Measurements from ENCODE around the gene NAT10.
"Not testable (repeated sequence)": the region's sequence is repeated elsewhere in the genome, so short reads cannot be mapped to it uniquely, and the experiment has no call there.

The NAT10 gene

GRCh38 chr11:34166806-34167740 is 61.6 kb downstream of the NAT10 start:
- no peak for DNase-seq (ENCODE audit: low spot score)
- FAIRE-seq = no peak

- no peak for FAIRE-seq
- DNase-seq (ENCODE audit: low spot score) = no peak
Measured at GRCh38 chr11:34167961-34168360, 62.5 kb downstream of the NAT10 start.

DNA sequence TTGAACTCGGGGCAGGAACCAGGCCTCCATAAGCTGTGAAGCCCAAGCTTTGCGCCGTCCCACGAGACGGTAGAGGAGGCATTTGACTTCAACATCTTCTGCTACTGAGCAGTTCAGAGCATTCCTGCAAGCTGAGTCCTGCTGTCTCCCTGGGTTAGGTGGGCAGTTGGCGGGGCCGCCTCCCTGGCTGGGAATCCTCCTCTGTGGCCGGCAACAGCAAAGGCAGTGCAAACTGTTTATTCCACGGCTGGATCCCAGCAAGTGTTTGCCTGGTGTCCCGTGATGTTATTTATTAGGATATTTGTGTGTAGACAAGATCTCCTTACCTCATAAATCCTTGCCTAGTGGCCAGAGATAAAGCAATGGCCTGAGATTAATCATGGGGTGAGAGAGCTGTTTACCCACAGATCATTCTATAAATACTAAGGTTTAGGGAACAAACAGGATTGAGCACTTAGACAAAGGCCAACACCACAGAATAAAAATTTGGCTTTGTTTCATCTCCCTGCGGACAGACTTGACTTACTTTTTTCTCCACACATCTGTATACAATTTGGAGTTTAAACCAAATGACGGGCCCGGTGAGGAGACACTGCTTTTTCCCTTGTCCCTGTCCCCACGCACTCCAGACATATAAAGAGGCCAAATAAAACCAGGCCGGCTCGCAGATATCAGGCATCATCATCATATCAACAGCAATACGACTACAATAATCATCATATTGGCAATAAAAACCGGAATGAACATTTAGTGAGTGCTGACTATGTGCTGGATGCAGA is 63.4 kb downstream of the NAT10 start:
- FAIRE-seq (no peak), DNase-seq (ENCODE audit: low spot score) (no peak)

DNA sequence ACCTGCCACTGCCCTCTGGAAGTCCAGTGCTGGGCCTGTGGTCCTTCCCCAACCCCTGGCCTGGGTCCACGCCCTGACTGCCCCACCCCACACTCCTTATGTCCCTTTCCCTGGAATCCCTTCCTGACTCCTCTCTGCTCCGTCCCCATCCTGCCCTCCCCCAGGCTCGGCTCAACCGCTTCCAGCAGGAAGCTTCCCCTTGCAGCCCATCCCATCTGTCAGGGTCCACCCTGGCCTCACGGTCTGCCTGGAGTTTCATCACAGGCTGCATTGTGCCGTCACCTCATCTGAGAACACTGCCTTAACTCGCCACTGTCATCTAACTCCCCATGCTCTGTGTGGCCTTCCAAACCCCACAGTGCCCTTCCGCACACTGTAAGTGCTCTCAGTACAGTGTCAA is 64.3 kb downstream of the NAT10 start:
- FAIRE-seq (no peak), DNase-seq (ENCODE audit: low spot score) (no peak)

DNA sequence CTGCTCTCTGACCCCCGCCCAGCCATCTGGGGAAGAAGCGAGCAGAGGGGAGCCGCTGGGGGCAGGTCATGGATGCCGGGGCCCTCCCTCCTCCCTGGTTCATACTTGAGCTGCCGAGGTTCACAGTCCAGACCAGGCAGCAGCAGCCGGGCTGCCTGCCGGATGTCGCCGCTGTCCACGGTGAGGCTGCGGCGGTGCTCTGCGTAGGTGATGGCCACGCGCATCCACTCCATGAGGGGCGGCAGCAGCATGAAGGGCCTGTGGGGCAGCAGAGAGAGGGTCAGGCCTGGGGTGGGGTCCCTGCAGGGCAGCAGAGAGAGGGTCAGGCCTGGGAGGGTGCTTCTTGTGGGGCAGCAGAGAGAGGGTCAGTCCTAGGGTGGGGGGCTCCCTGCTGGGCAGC is 67.6 kb downstream of the NAT10 start:
- DNase-seq (ENCODE audit: low spot score) (no peak), FAIRE-seq (no peak)

DNA sequence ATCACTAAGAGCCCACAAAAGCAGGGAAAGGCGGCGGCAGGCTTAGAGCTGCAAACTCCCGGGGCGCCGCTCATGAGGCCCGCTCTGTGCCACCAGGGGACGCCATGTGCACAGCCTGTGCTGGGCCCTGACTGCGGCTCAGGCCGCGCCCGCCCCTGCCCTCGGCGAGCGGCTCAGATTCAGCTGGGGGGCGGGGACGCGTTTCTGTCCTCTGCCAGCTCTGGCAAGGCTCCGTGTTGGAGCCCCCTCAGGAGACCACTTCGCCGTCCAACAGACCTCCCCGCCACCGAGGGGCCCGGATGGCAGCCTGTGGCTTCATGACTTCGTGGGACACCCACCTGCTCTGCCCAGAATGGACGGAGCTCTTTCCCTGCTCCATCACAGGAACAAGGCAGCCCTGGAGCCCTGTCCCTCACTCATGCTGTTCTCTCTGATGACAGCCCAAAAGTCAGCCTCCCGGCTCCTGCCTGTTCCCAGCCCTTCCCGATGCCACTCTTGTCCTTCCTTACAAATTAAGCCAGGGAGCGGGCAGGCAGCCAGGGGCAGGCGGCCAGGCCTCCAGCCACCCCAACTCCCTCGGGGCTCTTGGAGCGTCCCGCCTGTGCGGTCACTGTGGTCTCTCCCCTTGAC is 69.1 kb downstream of the NAT10 start:
- peak; percentile 91 for DNase-seq (ENCODE audit: low spot score)
- FAIRE-seq = no peak

DNA sequence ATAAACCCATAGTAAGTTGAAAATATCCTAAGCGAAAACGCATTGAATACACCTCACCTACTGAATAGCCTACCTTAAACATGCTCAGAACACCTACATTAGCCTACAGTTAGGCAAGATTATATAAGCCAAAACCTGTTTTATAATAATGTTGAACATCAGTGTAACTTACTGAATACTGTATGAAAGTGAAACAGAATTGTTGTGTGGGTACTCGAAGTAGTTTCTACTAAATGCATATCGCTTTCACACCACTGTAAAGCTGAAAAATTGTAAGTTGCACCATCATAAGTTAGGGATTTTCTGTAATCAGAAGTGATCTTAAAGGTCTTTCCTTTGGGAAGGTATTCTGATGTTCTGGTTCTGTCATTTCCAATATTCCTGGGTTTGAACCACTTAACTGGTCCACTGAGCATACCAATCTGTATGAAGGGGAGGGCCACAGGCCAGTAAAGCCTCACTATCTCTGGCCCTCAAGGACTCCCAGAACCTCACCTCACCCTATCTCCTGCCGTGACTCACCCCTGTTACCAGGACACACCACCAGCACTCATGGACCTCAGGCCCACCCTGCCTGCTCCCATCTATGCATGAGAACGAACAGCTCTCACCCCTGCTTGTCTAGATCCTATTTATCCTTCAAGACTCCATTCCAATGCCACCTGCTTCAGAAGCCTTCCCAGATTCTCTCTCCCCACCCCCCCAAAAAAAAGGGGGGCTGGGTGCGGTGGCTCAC is 70.0 kb downstream of the NAT10 start:
- FAIRE-seq = no peak

GRCh38 chr11:34176751-34177209 is 71.4 kb downstream of the NAT10 start:
- FAIRE-seq (no peak), DNase-seq (ENCODE audit: low spot score) (no peak)

More for the DNA sequence above, 70.0 kb downstream of the NAT10 start:
- no peak for DNase-seq (ENCODE audit: low spot score)

GRCh38 chr11:34178209-34178821 is 72.9 kb downstream of the NAT10 start:
- FAIRE-seq (no peak), DNase-seq (ENCODE audit: low spot score) (no peak)

GRCh38 chr11:34179026-34179675 is 73.7 kb downstream of the NAT10 start:
- DNase-seq (ENCODE audit: low spot score) = no peak
- FAIRE-seq = no peak

- no peak for DNase-seq (ENCODE audit: low spot score)
- no peak for FAIRE-seq
Measured at GRCh38 chr11:34180040-34180813, 74.8 kb downstream of the NAT10 start.

DNA sequence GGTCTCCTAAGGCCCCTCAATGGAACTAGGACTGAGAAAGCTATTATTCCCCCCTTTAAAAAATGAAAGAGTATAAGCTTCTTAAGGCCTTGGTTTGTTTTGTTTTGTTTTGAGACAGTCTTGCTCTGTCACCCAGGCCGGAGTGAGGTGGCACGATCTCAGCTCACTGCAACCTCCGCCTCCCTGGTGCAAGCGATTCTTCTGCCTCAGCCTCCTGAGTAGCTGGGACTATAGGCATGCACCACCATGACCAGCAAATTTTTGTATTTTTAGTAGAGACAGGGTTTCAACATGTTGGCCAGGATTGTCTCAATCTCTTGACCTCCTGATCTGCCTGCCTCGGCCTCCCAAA is 75.4 kb downstream of the NAT10 start:
- FAIRE-seq; DNase-seq (ENCODE audit: low spot score): not testable (repeated sequence)

DNA sequence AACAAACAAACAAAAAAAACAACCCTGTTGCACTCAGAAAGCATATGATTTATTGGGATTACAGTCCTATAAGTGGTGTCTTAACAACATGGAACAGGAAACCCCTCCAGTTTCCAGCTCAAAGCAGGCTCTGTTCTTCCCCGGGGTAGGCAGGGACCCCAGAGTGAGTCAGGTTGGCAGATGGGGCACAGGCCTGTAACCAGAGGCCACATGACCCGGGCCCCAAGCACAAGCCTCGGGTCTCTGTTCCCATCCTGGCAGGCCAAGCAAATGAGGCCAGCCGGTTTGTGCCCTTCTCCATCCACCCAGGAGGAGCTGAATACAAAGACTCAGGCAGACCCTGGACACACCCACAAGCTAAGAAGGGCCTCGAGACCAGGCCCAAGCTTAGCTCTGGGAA is 75.8 kb downstream of the NAT10 start:
- DNase-seq (ENCODE audit: low spot score) = no peak
- no peak for FAIRE-seq

DNA sequence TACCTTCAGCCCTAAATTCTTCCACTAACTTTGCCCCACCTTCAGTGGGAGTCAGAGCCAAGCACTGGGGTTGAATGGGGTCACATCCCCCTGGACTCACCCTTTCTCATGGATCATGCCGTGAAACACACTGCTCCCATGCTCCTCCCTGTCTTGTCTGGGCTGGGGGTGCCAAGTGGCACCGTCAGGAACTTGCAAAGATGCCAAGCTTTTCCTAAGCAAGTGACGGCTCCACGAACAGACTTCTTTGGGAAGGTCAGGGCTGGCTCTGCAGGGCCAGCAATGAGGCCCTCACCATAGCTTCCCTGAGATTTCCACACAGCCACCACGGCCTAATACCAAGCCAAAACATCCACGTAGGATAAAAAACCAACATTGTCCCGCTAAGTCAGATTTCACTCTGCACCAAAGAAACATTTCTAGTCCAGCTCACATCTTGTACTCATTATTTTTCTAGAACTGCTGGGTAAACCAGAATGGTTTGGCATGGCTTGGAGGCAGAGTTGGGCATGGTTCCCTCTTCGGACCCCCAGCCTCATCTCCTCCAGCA is 76.5 kb downstream of the NAT10 start:
- FAIRE-seq (no peak), DNase-seq (ENCODE audit: low spot score) (no peak)

DNA sequence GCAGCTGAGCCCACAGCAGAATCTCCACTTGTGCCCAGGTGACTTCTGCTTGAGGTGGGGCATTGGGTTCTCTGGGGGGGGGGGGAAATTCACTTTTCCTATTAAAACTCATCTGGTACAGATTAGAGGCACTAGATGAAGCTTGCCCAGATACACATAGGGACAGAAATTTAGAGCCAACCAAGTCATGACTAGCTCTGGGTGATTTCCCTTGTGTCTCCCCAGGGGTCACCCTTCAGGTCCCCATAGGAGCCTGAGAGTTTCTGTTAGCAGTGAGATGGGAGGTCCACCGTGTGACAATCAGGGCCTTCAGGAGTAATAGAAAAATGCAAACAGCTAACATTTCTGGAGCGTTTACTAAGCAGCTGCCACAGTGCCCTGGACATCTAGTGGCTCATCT is 77.0 kb downstream of the NAT10 start:
- DNase-seq (ENCODE audit: low spot score) = no peak
- FAIRE-seq = no peak

DNA sequence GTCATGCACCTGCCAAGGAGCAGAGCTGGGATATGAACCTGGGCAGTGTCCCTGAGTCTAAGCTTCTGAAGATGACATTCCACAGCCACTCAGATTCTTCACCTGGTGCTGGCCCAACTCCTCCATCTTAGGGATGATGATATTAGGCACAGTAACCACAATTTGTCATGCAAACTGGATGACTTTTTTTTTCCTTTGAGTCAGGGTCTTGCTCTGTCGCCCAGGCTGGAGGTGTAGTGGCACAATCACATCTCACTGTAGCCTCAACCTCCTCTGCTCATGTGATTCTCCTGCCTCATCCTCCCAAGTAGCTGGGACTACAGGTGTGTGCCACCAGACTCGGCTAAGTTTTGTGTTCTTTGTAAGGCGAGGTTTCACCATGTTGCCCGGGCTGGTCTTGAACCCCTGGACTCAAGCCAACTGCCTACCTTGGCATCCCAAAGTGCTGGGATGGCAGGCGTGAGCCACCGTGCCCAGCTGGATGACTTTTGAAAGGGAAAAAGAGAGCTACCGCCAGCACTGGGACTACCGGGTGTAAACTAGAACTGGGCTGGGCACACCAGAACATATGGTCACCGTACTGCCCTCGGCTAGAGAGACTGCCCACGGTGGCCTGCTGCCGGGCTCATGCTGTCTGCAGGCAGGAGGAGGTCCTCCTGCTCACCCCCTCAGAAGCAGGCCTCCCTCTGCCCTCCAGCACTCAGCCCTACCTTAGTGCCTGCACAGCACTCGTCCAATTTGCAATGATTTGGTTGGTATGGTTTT is 77.7 kb downstream of the NAT10 start:
- FAIRE-seq (no peak), DNase-seq (ENCODE audit: low spot score) (no peak)

DNA sequence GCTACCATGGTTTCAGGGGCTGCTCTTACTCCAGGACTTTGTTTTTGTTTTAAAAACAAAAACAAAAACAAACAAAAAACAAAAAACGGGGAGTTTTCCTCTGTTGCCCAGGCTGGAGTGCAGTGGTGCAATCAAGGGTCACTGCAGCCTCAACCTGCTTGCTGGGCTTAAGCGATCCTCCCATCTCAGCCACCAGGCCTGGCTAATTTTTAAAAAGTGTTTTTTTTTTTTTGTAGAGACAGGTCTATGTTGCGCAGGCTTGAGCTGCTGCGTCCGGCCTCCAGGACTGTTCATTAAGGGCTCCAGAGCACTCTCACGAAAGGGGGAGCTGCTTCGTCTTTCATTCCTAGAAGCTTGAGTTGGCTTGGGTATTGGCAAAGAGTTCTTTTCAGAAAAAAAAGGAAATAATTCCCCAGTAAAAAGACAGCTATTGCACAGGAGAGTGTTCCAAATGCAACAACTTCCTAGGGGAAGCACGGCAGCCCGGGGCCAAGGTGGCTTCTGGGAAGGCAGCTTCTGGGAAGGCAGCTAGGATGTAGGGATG is 78.5 kb downstream of the NAT10 start:
- DNase-seq (ENCODE audit: low spot score) (no peak), FAIRE-seq (no peak)

- DNase-seq (ENCODE audit: low spot score) (no peak), FAIRE-seq (no peak)
Measured at GRCh38 chr11:34184505-34185015, 79.1 kb downstream of the NAT10 start.
